HEK293 (cell line): ENCODE data around the gene NEUROG2.

Experiments used
- CTCF ChIA-PET: fragments of 350-600 bp; formaldehyde crosslinking; extraction: SDS; loops from one replicate; lab custom pipeline; 2021; ENCODE audit warnings: antibody characterized with exemption; lab: Yijun Ruan, JAX
- POLR2A ChIA-PET: fragments of 300-600 bp; formaldehyde crosslinking; extraction: SDS; loops from one replicate; lab custom pipeline; 2020; ENCODE audit warnings: antibody characterized with exemption, inconsistent platforms; lab: Yijun Ruan, JAX
- H3K27ac ChIP-seq: fragments of 200-500 bp; sonication (Bioruptor generic); 2 replicates; pipeline ENCODE4 v1.5.1; 2014; ENCODE audit warnings: low read depth, low read length, control low read depth, inconsistent platforms; ENCODE audit errors: extremely low read depth
- H3K36me3 ChIP-seq, 2 experiments: fragments of 200-500 bp in 1 of 2; sonication (Bioruptor generic) in 1 of 2; 1 replicate in 1 of 2; 2 replicates in 1 of 2; pipeline ENCODE4 v1.5.1; 2014 to 2017; ENCODE audit warnings: inconsistent platforms in 2 of 2, low read length in 2 of 2; ENCODE audit not compliant: control insufficient read depth in 2 of 2, insufficient read depth in 1 of 2
- H3K4me1 ChIP-seq: fragments of 200-500 bp; sonication (Bioruptor generic); 2 replicates; pipeline ENCODE4 v1.5.1; 2014; ENCODE audit warnings: mild to moderate bottlenecking, low read length, inconsistent platforms; ENCODE audit not compliant: control insufficient read depth, insufficient read depth
- H3K4me3 ChIP-seq: 2 replicates; pipeline ENCODE4 v1.5.1; 2011; ENCODE audit warnings: low read depth, mild to moderate bottlenecking, control low read depth, low read length, moderate library complexity
- H3K9me3 ChIP-seq: fragments of 200-500 bp; sonication (Bioruptor generic); 2 replicates; pipeline ENCODE4 v1.5.1; 2014; ENCODE audit warnings: low read depth, low read length, inconsistent platforms; ENCODE audit not compliant: control insufficient read depth, insufficient read depth
- ATF2 ChIP-seq: fragments of 450-650 bp; formaldehyde crosslinking; IDR thresholded peaks from 2 replicates; pipeline ENCODE4 v1.5.1; 2016; ENCODE audit warnings: missing biosample characterization, missing genetic modification characterization, low read depth
- KLF1 ChIP-seq: fragments of 450-650 bp; formaldehyde crosslinking; IDR thresholded peaks from 2 replicates; pipeline ENCODE4 v1.5.1; 2016; ENCODE audit warnings: missing biosample characterization, missing genetic modification characterization
- MYNN ChIP-seq: fragments of 450-650 bp; formaldehyde crosslinking; IDR thresholded peaks from 2 replicates; pipeline ENCODE4 v1.5.1; 2016; ENCODE audit warnings: missing biosample characterization, missing genetic modification characterization, borderline replicate concordance
- PRDM1 ChIP-seq: fragments of 450-650 bp; formaldehyde crosslinking; IDR thresholded peaks from 2 replicates; pipeline ENCODE4; 2016; ENCODE audit warnings: missing biosample characterization, missing genetic modification characterization
- REPIN1 ChIP-seq: fragments of 450-650 bp; formaldehyde crosslinking; IDR thresholded peaks from 2 replicates; pipeline ENCODE4 v1.5.1; 2017; ENCODE audit warnings: missing biosample characterization, missing genetic modification characterization, low read depth
- ZBTB44 ChIP-seq: fragments of 450-650 bp; IDR thresholded peaks from 2 replicates; pipeline ENCODE4 v1.5.1; 2018; ENCODE audit warnings: missing biosample characterization, mild to moderate bottlenecking, missing genetic modification characterization
- ZBTB6 ChIP-seq: fragments of 450-650 bp; formaldehyde crosslinking; IDR thresholded peaks from 2 replicates; pipeline ENCODE4 v1.5.1; 2017; ENCODE audit warnings: missing biosample characterization, missing genetic modification characterization
- ZBTB7A ChIP-seq: fragments of 450-650 bp; formaldehyde crosslinking; IDR thresholded peaks from 2 replicates; pipeline ENCODE4 v1.5.1; 2016; ENCODE audit warnings: low read depth, missing biosample characterization, missing genetic modification characterization
- ZFP69B ChIP-seq: fragments of 450-650 bp; formaldehyde crosslinking; IDR thresholded peaks from 2 replicates; pipeline ENCODE4 v1.5.1; 2016; ENCODE audit warnings: missing biosample characterization, missing genetic modification characterization
- ZNF146 ChIP-seq: fragments of 450-650 bp; formaldehyde crosslinking; IDR thresholded peaks from 2 replicates; pipeline ENCODE4 v1.5.1; 2016; ENCODE audit warnings: missing biosample characterization, missing genetic modification characterization
- ZNF221 ChIP-seq: fragments of 450-650 bp; formaldehyde crosslinking; IDR thresholded peaks from 2 replicates; pipeline ENCODE4 v1.5.1; 2017; ENCODE audit warnings: missing biosample characterization, missing genetic modification characterization, borderline replicate concordance
- ZNF292 ChIP-seq: fragments of 450-650 bp; formaldehyde crosslinking; IDR thresholded peaks from 2 replicates; pipeline ENCODE4 v1.5.1; 2016; ENCODE audit warnings: low read depth, missing biosample characterization, missing genetic modification characterization, borderline replicate concordance
- ZNF302 ChIP-seq: fragments of 450-650 bp; formaldehyde crosslinking; IDR thresholded peaks from 2 replicates; pipeline ENCODE4 v1.5.1; 2016; ENCODE audit warnings: missing biosample characterization, missing genetic modification characterization, low read depth
- ZNF501 ChIP-seq: fragments of 450-650 bp; formaldehyde crosslinking; IDR thresholded peaks from 2 replicates; pipeline ENCODE4 v1.5.1; 2016; ENCODE audit warnings: missing biosample characterization, missing genetic modification characterization
- ZNF513 ChIP-seq: fragments of 450-650 bp; IDR thresholded peaks from 2 replicates; pipeline ENCODE4 v1.5.1; 2018; ENCODE audit warnings: missing biosample characterization, missing genetic modification characterization
- ZNF555 ChIP-seq: fragments of 450-650 bp; formaldehyde crosslinking; conservative IDR thresholded peaks from 2 replicates; pipeline ENCODE4 v1.5.1; 2017; ENCODE audit warnings: missing biosample characterization, mild to moderate bottlenecking, missing genetic modification characterization, inconsistent platforms
- ZNF621 ChIP-seq: fragments of 450-650 bp; formaldehyde crosslinking; IDR thresholded peaks from 2 replicates; pipeline ENCODE4 v1.5.1; 2017; ENCODE audit warnings: missing biosample characterization, missing genetic modification characterization

NEUROG2 gene

GRCh38 chr4:112473985-112474384, 42.0 kb downstream of the NEUROG2 start:
- ChIA-PET CTCF (no interaction called here), POLR2A (no interaction called here)
- Histone ChIP-seq H3K36me3 (no peaks in the 10 kb centered on the region), H3K4me3 (no peak overlapping the region), H3K9me3 (no peaks in the 10 kb centered on the region), H3K27ac (no peak overlapping the region), H3K4me1 (no peaks in the 10 kb centered on the region)
- no peak for TF ChIP-seq ZNF146 (tag by site-specific recombination)
- no peak for TF ChIP-seq KLF1 (tag by site-specific recombination)
- TF ChIP-seq ZNF302 (tag by site-specific recombination) = no peak
- TF ChIP-seq ZBTB7A (tag by site-specific recombination) = no peak
- TF ChIP-seq ZNF555 (tag by site-specific recombination) = no peak
- TF ChIP-seq PRDM1 = no peak
- TF ChIP-seq ZNF221 (tag by site-specific recombination) = no peak
- no peak for TF ChIP-seq ZBTB6 (tag by site-specific recombination)
- no peak for TF ChIP-seq ZNF513 (tag by site-specific recombination)
- TF ChIP-seq REPIN1 (tag by site-specific recombination) = no peak
- TF ChIP-seq ZNF621 = no peak
- no peak for TF ChIP-seq MYNN (tag by site-specific recombination)
- no peak for TF ChIP-seq ZNF501 (tag by site-specific recombination)

- ChIA-PET POLR2A (no interaction called here), CTCF (no interaction called here)
- Histone ChIP-seq H3K27ac (no peak overlapping the region), H3K4me1 (no peaks in the 10 kb centered on the region), H3K36me3 (no peaks in the 10 kb centered on the region), H3K4me3 (no peak overlapping the region), H3K9me3 (no peaks in the 10 kb centered on the region)
- TF ChIP-seq ZNF292 (no peak), ZFP69B (tag by site-specific recombination) (no peak), ATF2 (peak; percentile 73), ZBTB44 (tag by site-specific recombination) (no peak), ZNF555 (tag by site-specific recombination) (no peak)
These were observed 43.7 kb downstream of the NEUROG2 start for GRCh38 chr4:112472318-112472717.
